Measurements from ENCODE around the gene EED. TPM values are rescaled to one million over a fixed set of nuclear protein-coding genes. Genes with fewer than 3 reads are reported as not detected.
A peak's percentile ranks its signal among the peaks of the same experiment; 100 is the strongest.
"Not testable (repeated sequence)": the region's sequence is repeated elsewhere in the genome, so short reads cannot be mapped to it uniquely, and the experiment has no call there.

Gene EED
- total RNA-seq, 1 donor from 2014 or later = 29.6 TPM

DNA sequence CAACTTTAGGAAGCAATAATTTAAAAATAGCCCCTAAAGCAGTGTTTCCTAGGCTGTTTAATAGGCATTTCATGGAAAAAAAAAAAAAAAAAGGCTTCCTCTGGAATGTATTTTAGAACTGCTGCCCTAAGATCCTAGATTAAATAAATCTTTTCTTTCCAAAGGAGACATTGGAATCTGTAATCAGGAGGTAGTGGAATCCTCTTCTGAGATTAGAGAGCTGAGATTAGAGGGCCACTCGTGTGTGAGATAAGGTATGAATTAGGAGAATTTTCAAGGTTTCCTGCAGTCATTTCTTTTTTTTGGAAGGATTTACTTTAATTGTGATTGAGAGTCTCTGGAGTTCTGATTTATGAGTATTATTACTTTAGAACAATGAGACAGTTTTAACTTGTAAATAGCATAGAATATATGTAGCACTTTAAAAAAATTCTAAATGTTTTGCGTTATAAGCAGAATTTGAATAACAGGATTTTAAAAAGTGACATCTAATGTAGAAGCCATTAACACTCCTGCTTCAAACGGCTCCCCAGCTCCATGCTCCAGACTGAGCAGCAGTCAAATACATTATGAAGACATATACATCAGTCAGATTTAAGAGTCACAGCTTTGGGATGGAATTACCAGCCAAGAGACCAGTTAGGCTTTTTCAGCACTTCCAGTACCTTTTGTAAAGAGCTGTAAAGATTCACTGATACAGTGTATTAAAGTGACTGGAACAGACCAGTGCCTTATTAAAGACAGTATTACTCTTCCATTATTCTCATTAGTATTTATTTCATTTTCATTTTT, 5.0 kb downstream of the EED start:
- no peak for DNase-seq (ENCODE audit: low read depth)

DNA sequence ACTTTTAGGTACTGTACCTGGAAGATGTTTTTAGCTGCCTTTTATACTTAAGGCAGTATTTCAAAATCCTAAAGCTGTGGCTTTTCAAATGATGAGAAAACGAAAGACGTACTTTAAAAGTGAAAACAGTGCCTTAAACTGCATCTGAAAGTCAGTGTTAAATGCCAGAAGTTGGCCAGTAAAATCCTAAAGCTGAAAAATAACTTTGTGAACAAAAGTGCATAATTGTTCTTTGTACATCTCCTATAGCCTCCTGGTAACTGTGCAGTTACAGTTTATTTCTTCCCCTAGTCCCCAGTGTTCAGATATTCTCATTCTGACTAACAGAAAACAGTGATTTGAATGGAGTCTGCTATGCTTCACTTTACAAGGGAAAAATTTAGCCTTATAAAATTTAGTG, 6.8 kb downstream of the EED start:
- DNase-seq (ENCODE audit: low read depth) = no peak

DNA sequence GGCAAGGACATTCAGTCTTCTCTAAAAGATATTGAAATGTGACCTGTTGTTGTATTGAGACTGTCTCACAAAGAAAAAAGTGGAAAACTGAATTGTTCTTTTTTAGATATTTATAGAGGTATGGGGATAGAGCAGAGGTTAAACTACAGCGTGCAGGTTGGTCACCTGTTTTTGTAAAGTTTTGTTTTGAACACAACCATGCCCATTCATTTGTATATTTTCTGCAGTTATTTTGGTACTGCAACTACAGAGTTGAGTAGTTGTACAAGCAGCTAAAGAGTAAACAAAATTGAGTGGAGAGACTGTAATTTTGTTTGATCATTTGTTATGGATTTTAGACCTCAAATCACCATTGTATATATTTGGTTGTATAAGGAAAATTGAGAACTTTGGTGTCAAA, 11.3 kb downstream of the EED start:
- DNase-seq (ENCODE audit: low read depth) = no peak

DNA sequence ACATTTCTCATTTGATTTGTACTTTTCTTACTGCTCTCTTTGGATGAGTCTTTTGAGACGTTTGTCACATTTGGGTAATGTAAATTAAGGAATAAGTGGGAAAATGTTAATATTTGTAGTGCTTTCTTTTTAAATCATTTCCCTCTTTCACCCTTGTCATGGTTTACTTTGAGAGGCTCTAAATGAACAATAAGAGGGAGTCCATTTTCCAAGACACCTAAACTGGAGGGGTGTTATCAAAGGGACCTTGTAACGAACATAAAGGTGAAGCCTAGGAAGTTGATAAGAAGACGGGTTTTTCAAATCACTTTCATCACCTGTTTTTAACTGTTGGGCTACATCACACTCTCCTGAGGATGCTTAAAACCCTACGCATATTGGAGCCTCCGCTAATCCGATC, 12.1 kb downstream of the EED start:
- no peak for DNase-seq (ENCODE audit: low read depth)

DNA sequence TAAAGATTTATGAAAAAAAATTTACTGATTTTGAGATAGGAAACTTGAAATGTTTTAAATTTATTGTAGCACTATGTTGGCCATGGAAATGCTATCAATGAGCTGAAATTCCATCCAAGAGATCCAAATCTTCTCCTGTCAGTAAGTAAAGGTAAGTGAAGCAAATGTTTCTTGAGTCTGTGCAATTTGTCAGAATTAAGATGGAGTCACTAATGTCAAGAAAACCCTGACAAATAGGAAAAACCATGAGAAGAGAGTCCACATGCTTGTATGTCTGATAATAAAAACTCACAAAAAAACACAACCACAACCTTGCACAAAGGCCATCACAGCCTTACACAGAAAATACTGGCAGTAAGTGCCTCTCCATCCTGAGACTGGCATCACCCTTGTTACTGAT, 12.9 kb downstream of the EED start:
- DNase-seq (ENCODE audit: low read depth) = no peak

DNA sequence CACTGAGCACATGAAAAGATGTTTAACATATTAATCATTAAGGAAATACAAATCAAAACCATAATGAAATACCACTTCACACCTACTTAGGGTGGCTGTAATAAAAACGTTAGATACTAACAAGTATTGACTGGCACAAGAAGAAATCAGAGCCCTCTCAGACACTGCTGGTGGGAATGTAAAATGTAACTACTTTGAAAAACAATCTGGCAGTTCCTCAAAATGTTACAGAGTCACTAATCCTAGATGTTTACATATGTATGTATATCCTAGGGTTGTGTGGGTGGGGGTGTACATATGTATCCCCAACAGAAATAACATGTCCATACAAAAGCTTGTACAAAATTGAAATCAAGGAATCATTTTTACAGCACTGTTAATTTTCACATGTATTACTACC, 15.2 kb downstream of the EED start:
- no peak for DNase-seq (ENCODE audit: low read depth)

DNA sequence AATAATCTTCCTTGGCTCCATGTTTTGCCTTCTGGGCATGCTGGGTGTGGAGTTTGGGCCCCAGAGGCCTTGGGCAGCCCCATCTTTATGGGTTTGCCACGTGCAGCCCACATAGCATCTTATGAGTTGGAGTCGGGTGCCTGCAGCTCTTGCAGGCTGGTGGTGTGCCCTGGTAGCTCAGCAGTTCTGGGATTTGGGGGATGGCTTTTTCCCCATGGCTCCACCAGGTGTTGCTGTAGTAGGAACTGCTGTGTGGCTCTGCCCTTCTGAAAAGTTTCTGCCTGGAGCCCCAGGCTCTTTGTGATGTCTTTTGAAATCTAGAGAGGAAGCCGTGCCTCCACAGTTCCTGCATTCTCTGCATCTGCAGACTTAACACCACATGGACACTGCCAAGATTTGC, 16.8 kb downstream of the EED start:
- DNase-seq (ENCODE audit: low read depth) = no peak

DNA sequence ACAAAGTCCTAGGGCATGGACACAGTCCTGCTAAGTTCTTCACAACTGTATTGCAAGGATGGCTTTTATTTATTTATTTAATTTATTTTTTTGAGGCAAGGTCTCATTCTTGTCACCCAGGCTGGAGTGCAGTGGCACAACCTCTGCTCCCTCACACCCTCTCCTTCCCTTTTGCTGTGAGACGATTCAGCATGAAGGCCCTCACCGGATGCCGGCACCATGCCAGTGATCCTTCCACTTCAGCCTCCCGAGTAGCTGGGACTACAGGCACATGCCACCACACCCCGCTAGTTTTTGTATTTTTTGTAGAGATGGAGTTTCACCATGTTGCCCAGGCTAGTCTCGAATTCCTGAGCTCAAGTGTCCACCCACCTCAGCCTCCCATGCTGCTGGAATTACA, 17.8 kb downstream of the EED start:
- DNase-seq (ENCODE audit: low read depth) = no peak

DNA sequence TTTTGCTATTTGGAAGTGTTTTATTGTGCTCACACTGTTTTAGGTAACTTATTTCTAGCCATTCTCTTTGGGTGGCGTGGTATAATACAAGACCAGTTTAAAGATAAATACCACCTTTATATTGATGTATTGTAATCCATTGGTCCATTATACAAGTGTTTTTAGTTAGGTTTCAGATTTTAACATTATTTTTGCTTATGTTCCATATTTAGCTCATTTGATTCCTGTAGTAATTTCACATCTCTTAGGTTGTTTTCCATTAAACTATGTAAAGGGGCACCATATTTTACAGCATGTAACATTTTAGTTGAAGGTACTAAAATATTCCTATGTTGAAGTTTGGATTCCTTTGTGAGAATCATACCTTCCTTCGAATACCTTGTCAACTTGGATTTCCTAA, 20.1 kb downstream of the EED start:
- DNase-seq (ENCODE audit: low read depth) = no peak

DNA sequence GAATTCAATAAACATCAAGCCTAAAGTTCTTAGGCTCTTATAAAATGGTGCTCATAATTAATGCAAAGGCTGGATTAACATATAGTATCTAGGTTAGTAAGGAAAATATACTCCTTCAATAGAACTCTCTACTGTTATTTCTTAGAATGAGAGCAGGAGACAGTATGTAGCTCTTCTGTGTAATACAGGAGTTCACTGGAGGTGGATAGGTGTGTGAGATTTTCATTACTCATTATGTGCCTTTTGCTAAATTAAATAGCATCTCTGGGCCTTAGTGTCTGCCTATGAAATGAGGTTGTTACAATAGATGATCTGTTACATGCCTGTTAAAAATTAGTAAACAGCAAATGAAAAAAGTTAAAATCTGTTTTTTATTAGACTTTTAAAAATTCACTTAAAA, 20.6 kb downstream of the EED start:
- DNase-seq (ENCODE audit: low read depth) = no peak

DNA sequence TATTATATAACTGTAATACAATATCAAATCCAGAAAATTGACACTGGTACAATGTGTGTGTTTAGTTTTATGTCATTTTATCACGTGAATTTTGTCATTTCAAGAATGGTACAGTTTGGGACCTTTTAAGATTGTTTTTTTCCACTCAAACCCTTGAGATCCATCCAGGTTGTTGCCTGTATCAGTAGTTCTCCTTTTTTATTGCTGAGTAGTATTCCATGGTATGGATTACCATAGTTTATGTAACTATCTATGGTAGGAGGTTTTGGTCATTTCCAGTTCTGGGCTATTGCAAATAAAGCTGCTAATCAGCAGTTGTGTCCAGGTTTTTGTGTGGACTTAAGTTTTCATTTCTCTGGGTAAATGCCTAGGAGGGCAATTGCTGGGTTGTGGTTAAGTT, 25.1 kb downstream of the EED start:
- no peak for DNase-seq (ENCODE audit: low read depth)

DNA sequence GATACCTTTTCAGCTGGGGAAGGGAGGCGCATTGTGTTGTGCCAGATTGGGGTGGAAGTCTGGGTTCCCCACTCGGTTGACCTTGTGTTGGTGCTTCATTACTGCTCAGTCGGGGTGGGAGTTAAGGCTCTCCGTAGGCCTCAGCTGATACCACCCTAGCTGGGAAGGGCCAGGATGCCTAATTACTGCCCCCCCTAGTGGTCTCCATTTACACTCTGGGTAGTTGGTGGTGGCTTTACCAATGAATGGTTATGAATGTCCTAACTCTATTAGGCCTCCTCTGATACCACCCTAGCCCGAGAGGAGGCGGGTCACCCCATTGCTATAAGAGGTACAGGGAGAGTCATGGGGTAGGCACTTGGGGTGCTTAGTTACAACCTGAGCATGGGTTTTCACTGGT, 29.9 kb downstream of the EED start:
- no peak for DNase-seq (ENCODE audit: low read depth)

DNA sequence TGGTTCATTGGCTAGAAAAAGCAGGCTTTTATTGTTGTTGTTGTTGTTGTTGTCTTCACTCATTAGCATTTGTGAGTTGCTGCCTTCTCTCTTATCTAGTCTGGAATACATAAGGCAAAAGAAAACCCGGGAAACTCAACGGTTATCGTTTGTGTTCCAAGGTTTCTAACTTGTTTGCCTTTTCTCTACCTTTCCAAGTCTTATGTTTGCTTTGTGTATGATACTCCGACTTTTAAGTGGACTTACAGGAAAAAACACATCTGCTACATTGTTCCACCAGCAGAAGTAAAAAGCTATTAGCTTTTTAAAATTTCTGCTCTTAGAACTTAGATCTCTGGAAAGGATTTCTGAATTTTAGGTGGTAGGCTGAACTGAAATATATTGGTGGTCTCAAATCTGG, 30.4 kb downstream of the EED start:
- DNase-seq (ENCODE audit: low read depth) = no peak

DNA sequence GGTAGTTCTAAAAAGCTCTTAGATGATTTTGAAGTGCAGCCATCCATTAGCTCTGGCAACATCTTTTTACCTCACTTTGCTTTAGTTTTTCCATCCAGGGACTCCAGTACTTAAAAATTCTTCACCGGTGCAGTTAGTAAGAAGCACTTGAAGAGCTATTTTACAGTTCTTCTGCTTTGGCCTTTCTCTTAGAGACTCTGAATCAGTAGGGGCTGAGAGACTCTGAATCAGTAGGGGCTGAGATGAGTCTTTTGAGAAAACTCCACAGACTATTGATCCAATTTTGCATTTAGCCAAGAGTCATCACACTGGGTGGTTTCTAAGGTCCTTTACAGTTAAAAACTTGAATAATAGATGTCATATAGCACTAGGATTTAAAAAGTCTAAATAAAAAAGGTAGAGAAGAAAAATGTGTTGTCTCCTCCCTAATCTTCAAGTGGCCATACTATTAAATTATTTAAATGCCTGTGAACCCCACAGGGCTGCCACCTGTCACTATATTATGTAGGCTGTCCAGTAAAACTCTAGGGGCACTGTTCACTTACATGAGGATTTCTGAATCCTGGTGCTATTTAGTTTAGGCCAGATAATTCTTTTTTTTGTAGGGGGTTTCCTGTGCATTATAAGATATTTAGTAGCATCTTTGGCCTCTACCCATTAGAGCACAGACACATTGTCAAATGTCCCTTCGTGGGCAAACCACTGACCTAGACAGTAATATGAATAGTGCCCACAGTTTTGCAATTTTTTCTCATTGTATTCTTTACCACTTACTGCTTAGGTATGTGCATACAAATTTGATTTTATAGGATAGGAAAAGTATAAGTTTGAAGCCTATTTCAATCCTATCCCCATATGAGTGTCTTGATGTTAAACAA, 31.2 kb downstream of the EED start:
- DNase-seq (ENCODE audit: low read depth) = no peak

DNA sequence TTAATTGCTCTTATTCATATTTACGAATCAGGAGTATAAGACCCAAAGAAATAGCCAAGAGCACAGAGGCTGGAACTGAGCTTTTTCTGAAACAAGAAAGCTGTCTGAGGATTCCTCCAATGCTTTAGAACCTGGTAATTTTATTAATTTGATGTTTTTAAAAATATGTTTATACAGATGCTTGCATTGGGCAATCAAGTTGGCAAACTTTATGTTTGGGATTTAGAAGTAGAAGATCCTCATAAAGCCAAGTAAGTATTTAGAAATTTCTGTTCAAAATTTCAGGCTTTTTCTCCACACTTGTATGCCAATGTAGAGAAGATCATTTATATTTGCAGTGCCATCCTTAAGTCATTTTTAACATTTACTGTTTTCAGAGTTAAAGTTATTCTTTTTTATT, 33.2 kb downstream of the EED start:
- DNase-seq (ENCODE audit: low read depth) = no peak

DNA sequence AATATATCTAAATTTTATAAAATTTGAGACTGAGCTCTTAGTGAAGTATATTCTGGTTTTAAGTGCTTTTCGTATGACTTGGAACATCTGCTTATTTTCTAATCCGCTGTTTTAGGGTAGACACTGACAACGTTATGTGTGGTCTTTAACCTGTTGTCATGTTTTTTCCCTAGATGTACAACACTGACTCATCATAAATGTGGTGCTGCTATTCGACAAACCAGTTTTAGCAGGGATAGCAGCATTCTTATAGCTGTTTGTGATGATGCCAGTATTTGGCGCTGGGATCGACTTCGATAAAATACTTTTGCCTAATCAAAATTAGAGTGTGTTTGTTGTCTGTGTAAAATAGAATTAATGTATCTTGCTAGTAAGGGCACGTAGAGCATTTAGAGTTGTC, 33.7 kb downstream of the EED start:
- no peak for DNase-seq (ENCODE audit: low read depth)

DNA sequence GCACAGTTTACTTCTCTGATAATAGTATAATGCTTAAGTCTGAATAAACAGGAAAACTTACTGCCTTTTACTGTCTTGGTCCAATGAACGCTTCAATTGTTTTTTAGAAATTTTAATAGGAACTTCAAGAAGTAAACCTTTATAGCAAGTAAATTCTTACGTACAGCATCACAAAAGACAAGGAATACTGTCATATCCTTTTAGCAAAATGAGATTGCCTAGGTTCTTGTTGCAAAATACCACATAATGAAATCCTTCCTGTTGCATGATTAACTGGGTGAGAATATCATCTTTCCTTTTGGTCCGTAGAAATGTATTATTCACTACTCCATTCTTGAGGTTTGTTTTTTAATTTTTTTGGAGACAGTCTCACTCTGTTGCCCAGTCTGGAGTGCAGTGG, 35.2 kb downstream of the EED start:
- no peak for DNase-seq (ENCODE audit: low read depth)

DNA sequence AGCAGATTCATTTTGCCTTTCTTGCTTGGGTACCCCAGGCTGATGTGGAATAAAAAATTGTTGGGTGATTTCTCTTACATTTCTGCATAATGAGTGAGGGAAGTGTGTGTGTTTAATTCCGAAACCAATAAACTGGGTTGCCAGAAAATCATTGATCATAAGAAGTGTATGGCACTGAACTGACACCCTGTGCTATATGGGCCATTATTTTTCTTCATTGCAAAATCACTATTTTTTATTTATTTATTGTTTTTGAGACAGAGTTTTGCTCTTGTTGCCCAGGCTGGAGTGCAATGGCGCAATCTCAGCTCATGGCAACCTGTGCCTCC, 42.9 kb downstream of the EED start:
- no peak for DNase-seq (ENCODE audit: low read depth)

DNA sequence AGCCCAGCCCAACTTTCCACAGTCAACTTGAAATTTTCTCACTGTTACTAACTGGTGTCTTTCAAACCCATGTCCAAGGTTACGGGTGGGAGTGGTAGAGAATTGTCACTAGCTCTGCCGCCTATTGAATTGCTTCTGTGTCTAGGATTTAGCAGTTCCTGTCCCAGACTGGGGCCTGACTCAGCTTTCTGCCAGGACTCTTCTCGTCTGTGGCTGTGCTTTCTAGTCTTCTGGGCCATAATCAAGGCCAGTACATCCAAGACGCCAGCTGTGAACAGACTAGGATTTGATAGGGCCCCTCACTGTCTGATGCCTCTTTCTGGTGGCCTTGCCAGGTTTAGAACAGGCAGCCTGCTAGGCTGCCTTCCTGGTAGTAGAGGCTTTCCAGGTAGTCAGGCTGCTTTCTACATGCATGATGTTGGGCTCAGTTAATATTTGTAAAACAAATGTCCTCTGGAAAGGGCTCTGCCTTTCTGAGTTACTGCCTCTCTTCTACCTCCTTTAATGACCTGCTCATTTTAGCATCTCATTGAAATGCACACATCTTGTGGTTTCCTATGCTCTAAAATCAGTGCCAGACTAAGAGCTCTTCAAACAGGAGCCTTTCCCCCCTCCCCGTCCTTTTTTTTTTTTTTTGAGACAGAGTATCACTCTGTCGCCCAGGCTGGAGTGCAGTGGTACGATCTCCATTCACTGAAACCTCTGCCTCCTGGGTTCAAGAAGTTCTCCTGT, 44.4 kb downstream of the EED start:
- DNase-seq (ENCODE audit: low read depth) = no peak

DNA sequence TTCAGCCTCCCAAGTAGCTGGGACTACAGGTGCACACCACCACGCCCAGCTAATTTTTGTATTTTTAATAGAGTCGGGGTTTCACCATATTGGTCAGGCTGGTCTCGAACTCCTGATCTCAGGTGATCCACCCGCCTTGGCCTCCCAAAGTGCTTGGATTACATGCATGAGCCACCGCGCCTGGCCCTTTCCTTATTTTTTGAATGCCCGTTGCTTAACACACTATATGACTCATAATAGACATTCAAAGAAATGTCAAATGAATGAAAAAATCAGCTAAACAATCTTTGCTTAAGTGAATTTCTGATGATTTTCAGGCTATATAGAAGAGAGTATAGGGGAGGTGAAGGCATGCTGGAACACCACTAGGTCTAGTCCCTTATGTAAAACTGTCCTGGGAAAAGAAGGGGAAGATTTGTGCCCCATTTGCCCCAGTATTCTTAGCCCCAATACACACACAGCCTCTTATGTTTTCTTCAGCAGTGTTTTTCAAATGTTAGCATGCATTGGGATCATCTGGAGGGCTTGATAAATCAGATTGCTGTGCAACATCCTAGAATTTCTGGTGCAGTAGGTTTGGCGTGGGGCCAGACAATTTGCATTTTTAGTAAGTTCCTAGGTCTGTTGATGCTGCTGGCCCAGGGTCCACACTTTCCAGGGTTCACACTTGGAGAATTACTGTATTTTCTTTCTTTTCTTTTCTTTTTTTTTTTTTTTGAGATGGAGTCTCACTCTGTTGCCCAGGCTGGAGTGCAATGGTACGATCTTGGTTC, 45.1 kb downstream of the EED start:
- DNase-seq (ENCODE audit: low read depth) = not testable (repeated sequence)

DNA sequence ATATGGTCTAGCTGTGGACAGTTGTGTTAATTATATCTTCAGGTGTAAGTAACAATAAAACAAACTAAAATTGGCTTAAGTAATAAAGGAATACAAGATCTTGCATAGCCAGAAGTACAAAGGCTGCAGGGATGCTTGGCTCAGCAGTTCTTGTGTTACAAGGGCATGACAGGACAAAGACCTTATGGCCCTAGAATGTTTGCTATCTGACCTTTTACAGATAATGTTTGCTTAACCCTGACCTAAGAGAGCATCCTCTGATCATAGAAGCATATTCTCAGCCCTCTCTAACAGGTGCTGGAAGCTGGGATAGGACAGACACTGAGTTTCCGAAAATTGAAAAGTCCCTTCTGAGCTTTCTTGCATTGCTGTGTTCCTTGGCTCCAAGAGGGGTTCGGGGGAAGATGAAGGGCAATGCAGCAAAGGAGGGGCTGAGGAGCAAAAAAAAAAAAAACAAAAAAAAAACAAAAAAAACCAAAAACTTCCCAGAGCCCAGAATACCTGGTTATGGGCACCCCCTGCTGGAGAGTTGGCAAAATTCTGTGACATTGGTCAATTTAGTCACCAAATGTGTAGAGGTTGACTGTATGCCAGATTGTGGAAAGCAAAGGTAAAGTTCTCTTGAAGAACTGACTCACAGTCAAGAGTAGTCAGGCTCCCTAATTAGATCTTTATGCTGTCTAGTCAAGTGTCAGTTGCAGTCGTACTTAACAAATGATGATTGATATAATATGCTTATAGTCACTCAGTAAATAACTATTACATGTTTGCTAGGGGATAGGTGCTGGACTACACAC, 47.1 kb downstream of the EED start:
- peak; percentile 56 for DNase-seq (ENCODE audit: low read depth)
